PC-3 (cell line): Measurements from ENCODE around the gene RACK1. TPM values are rescaled to one million over a fixed set of nuclear protein-coding genes. Genes with fewer than 3 reads are reported as not detected.
A peak's percentile ranks its signal among the peaks of the same experiment; 100 is the strongest.

Source experiments
- ATAC-seq: fragments of 200-7000 bp; cut with Tn5 transposase; 2 replicates; pipeline ENCODE4 v1.9.1; 2020; ENCODE audit warnings: mild to moderate bottlenecking, moderate library complexity
- BruUV-seq: library from RNA; stranded (reverse); fragments of 400-500 nt; replicated peaks from 2 replicates; lab custom pipeline; 2021; lab: Mats Ljungman, UMichigan
- CTCF ChIA-PET: fragments of 300-600 bp; sonication (Branson Sonifier 250); formaldehyde crosslinking; loops from one replicate; lab custom pipeline; 2022; ENCODE audit warnings: antibody characterized with exemption; lab: Charles Lee
- POLR2A ChIA-PET: fragments of 300-600 bp; sonication (Branson Sonifier 250); formaldehyde crosslinking; loops from one replicate; lab custom pipeline; 2022; ENCODE audit warnings: antibody characterized with exemption; ENCODE audit not compliant: unreplicated experiment; lab: Charles Lee
- DNase-seq: peaks from one replicate; pipeline ENCODE4 v3.0.0-alpha.2; 2015
- H2AFZ ChIP-seq: fragments of 300-600 bp; sonication (generic); 2 replicates; pipeline ENCODE4 v1.6.0; 2016; ENCODE audit warnings: antibody characterized with exemption, low read length
- H3F3A ChIP-seq: fragments of 300-600 bp; sonication (generic); one replicate; pipeline ENCODE4 v1.6.0; 2017; ENCODE audit warnings: antibody characterized with exemption, low read length, control low read depth, mild to moderate bottlenecking; ENCODE audit not compliant: unreplicated experiment
- H3K27ac ChIP-seq: fragments of 300-600 bp; sonication (generic); 2 replicates; pipeline ENCODE4 v1.5.1; 2016; ENCODE audit warnings: mild to moderate bottlenecking, low read length
- H3K27me3 ChIP-seq: fragments of 300-600 bp; sonication (generic); 2 replicates; pipeline ENCODE4 v1.6.1; 2016; ENCODE audit warnings: low read length, mixed read lengths
- H3K36me3 ChIP-seq: fragments of 300-600 bp; sonication (generic); 2 replicates; pipeline ENCODE4 v1.6.1; 2016; ENCODE audit warnings: low read depth, mixed run types, low read length, mixed read lengths
- H3K4me1 ChIP-seq: fragments of 300-600 bp; sonication (generic); 2 replicates; pipeline ENCODE4 v1.5.1; 2016; ENCODE audit warnings: low read length; ENCODE audit not compliant: insufficient read depth
- H3K4me2 ChIP-seq: fragments of 300-600 bp; sonication (generic); 2 replicates; pipeline ENCODE4 v1.6.0; 2016; ENCODE audit warnings: low read length
- H3K4me3 ChIP-seq: fragments of 300-600 bp; sonication (generic); 2 replicates; pipeline ENCODE4 v1.5.1; 2016; ENCODE audit warnings: mild to moderate bottlenecking, low read length, mixed read lengths
- H3K79me2 ChIP-seq: fragments of 300-600 bp; sonication (generic); 2 replicates; pipeline ENCODE4 v1.6.1; 2017; ENCODE audit warnings: low read length, mixed read lengths
- H3K9ac ChIP-seq: fragments of 300-600 bp; sonication (generic); 2 replicates; pipeline ENCODE4 v1.6.0; 2016; ENCODE audit warnings: mild to moderate bottlenecking, low read length
- H3K9me2 ChIP-seq: fragments of 300-600 bp; sonication (generic); replicated peaks from 2 replicates; pipeline ENCODE4 v1.6.1; 2016; ENCODE audit warnings: mixed run types, low read length, mixed read lengths
- H3K9me3 ChIP-seq: fragments of 300-600 bp; sonication (generic); 2 replicates; pipeline ENCODE4 v1.6.1; 2016; ENCODE audit warnings: low read length, mixed read lengths
- H4K20me1 ChIP-seq: fragments of 300-600 bp; sonication (generic); 2 replicates; pipeline ENCODE4 v1.6.1; 2016; ENCODE audit warnings: low read length, mixed read lengths
- EZH2 ChIP-seq: fragments of 300-600 bp; sonication (generic); IDR thresholded peaks from one replicate; pipeline ENCODE4 v1.6.1; 2017; ENCODE audit warnings: antibody characterized with exemption, mild to moderate bottlenecking, low read length; ENCODE audit not compliant: unreplicated experiment
- EZH2phosphoT487 ChIP-seq: fragments of 300-600 bp; sonication (generic); IDR thresholded peaks from 2 replicates; pipeline ENCODE4 v1.6.1; 2018; ENCODE audit warnings: mild to moderate bottlenecking, antibody characterized with exemption, low read length, borderline replicate concordance
- intact Hi-C: fragments of 100-400 bp; cut with micrococcal nuclease; formaldehyde crosslinking; loops from 2 replicates; pipeline ENCODE4 v1.9.0; 2023
- total RNA-seq: library from RNA; depleted of rRNA; stranded (reverse); fragments of >200 nt; gene quantifications from 2 replicates; pipeline ENCODE4 v1.2.3, GENCODE V29; 2014
- TF ChIP-seq, protein P1 (sequence below): fragments of 300-600 bp; sonication (generic); conservative IDR thresholded peaks from 2 replicates; pipeline ENCODE4 v1.5.1; 2017; ENCODE audit warnings: antibody characterized with exemption, low read depth, mild to moderate bottlenecking, low read length

RACK1 gene
- total RNA-seq, 1 experiment from 2014 or later = 3,047 TPM

GRCh38 chr5:181243018-181243563, 615 bp downstream of the RACK1 start:
- H3K36me3 ChIP-seq = peaks cover 45% of the 10 kb centered on the region
- no peak overlapping the region; the same call in 1 of the 2 replicates for H2AFZ ChIP-seq
- H3K79me2 ChIP-seq = peaks cover 84% of the 10 kb centered on the region
- CTCF ChIA-PET = no interaction called here
- intact Hi-C loops = loop anchor here (2.0 kb wide), 1 partner anchor 20 kb away; the partner anchor contains the start of gene TRIM41
- H3K9me3 ChIP-seq = no peaks in the 10 kb centered on the region
- H3K4me1 ChIP-seq = peaks cover 30% of the 10 kb centered on the region
- no peak for TF ChIP-seq EZH2phosphoT487
- TF ChIP-seq, protein P1, sequence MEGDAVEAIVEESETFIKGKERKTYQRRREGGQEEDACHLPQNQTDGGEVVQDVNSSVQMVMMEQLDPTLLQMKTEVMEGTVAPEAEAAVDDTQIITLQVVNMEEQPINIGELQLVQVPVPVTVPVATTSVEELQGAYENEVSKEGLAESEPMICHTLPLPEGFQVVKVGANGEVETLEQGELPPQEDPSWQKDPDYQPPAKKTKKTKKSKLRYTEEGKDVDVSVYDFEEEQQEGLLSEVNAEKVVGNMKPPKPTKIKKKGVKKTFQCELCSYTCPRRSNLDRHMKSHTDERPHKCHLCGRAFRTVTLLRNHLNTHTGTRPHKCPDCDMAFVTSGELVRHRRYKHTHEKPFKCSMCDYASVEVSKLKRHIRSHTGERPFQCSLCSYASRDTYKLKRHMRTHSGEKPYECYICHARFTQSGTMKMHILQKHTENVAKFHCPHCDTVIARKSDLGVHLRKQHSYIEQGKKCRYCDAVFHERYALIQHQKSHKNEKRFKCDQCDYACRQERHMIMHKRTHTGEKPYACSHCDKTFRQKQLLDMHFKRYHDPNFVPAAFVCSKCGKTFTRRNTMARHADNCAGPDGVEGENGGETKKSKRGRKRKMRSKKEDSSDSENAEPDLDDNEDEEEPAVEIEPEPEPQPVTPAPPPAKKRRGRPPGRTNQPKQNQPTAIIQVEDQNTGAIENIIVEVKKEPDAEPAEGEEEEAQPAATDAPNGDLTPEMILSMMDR = no peak
- POLR2A ChIA-PET = no interaction called here
- no peak for DNase-seq
- H3K27ac ChIP-seq = peak overlapping the region; percentile 86
- H3K9me2 ChIP-seq = no peaks in the 10 kb centered on the region
- no peaks in the 10 kb centered on the region for H3K27me3 ChIP-seq
- H3K4me3 ChIP-seq = peak overlapping the region; percentile 99
- ATAC-seq = no peak
- peaks cover 11% of the 10 kb centered on the region for H3F3A ChIP-seq
- BruUV-seq = TSS peak; percentile 60
- H3K4me2 ChIP-seq = peak overlapping the region; percentile 90
- H3K9ac ChIP-seq = peak overlapping the region; percentile 100
- H4K20me1 ChIP-seq = peaks cover 50% of the 10 kb centered on the region

DNA sequence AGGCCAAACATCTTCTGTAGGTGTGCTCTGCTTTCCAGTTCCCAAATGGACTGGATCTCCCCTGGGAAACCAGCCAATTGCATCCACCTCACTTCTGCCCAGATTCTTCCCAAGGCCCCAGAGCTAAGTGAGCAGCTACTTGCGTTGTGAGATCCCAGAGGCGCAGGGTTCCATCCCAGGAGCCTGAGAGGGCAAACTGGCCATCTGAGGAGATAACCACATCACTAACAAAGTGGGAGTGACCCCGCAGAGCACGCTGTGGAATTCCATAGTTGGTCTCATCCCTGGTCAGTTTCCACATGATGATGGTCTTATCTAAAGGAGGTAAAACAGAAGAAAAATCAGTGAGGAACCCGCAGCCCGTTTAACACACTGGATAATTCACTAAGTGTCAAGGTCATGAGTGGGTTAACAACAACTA, 1.7 kb downstream of the RACK1 start:
- peak overlapping the region; percentile 90 for H3K4me2 ChIP-seq
- H3K27ac ChIP-seq = peak overlapping the region; percentile 86
- peaks cover 53% of the 10 kb centered on the region for H4K20me1 ChIP-seq
- peak overlapping the region; percentile 99 for H3K4me3 ChIP-seq
- H3K9ac ChIP-seq = peak overlapping the region; percentile 100
- intact Hi-C loops = loop anchor here (2.0 kb wide), 1 partner anchor 19 kb away; the partner anchor contains the start of gene TRIM41
- CTCF ChIA-PET = no interaction called here
- no peaks in the 10 kb centered on the region for H3K9me3 ChIP-seq
- no peaks in the 10 kb centered on the region for H3K9me2 ChIP-seq
- H3K4me1 ChIP-seq = peaks cover 30% of the 10 kb centered on the region
- DNase-seq (no peak), ATAC-seq (no peak)
- peaks cover 55% of the 10 kb centered on the region for H3K36me3 ChIP-seq
- peaks cover 74% of the 10 kb centered on the region for H3K79me2 ChIP-seq
- H2AFZ ChIP-seq = no peak overlapping the region
- H3F3A ChIP-seq = peaks cover 11% of the 10 kb centered on the region
- TSS peak; percentile 42 for BruUV-seq
- TF ChIP-seq, protein P1 = no peak
- TF ChIP-seq EZH2 (no peak), EZH2phosphoT487 (no peak)
- POLR2A ChIA-PET = no interaction called here
- no peaks in the 10 kb centered on the region for H3K27me3 ChIP-seq

DNA sequence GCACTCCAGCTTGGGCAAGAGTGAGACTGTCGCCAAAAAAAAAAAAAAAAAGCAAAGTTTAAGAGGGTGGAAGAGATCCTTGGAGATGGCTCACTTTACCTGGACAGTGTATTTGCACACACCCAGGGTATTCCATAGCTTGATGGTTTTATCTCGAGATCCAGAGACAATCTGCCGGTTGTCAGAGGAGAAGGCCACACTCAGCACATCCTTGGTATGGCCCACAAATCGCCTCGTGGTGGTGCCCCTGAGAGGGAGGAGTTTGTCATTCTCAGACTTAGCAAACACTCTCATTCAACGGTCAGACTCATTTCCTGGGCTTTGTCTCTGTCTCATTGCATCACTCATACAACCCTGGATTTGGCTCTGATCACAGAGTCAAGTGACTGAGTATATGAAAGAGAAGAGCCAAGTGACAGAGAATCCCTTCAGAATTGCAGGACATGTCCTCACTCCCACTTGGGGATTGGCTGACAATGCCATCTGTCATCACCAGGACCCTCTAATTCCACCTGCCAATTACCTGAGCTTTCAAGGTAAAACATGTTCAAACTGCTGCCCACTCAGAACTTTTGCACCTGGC, 2.2 kb downstream of the RACK1 start:
- Histone ChIP-seq H3K36me3 (peaks cover 61% of the 10 kb centered on the region), H3K9me2 (no peaks in the 10 kb centered on the region), H3F3A (peaks cover 15% of the 10 kb centered on the region), H3K9me3 (no peaks in the 10 kb centered on the region), H4K20me1 (peaks cover 59% of the 10 kb centered on the region), H3K4me3 (peak overlapping the region; percentile 99), H3K4me1 (peaks cover 30% of the 10 kb centered on the region), H3K27me3 (no peaks in the 10 kb centered on the region), H2AFZ (no peak overlapping the region), H3K79me2 (peaks cover 68% of the 10 kb centered on the region), H3K4me2 (peak overlapping the region; percentile 90), H3K9ac (peak overlapping the region; percentile 100), H3K27ac (peak overlapping the region; percentile 86)
- TF ChIP-seq EZH2phosphoT487 (no peak), EZH2 (no peak)
- TF ChIP-seq, protein P1 = peak; percentile 22; the same call in 1 of the 2 replicates
- no TSS peak for BruUV-seq
- intact Hi-C loops = no loop called here
- DNase-seq (peak; percentile 81), ATAC-seq (peak; percentile 40)
- CTCF ChIA-PET = no interaction called here
- POLR2A ChIA-PET = no interaction called here
